Measurements from ENCODE around the gene ZNF8.

ZNF8 gene

DNA sequence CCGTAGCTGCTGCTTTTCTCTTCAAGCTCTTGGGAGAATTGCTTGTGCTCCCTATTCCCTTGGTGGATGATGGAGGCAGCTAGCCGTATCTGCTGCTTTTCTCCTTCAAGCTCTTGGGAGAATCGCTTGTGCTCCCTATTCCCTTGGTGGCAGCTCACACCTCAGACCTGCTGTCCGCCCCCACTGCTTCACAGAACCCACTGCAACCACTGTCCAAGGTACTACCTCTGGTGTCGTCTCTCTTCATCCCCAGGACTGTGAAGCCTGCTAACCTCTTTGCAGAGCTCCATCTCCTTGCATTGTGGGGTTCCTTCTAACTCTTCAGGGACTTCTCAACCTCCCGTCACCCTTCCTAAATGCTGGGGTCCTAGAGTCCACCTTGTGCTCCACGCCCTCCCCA is 21.9 kb downstream of the ZNF8 start:
- DNase-seq, result no peak

DNA sequence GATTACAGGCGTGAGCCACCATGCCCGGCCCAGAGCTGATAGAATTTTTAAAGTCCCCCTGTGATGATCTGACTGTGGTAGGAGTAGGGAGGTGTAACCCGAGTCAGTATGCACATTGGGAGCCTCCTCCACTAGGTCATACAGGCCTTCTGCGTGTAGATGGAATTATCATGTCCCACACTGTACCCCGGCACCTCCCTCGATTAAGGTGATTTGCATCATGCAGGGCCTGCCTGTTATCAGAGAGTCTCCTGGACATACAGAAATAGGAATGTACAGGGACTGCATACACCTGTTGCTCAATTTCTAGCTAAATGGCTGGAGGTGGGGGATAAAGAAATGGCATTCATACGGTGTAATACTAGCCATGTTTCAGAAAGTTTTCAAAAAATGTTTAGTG is 25.5 kb downstream of the ZNF8 start:
- DNase-seq, result no peak

DNA sequence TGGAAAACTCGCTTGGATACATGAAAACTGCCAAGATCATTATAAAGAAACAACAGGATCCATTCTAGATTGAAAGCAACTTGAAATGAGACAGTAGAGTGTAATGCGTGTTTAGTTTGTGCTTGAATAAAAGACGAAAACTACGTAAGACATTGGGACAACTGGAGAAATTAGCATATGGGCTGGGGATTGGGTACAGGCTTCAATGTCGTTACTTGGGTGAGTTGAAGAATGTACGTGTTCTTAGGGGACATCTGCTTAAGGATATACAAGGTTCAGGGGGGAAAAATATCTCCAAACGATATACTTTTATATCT is 26.0 kb downstream of the ZNF8 start:
- DNase-seq, result no peak

DNA sequence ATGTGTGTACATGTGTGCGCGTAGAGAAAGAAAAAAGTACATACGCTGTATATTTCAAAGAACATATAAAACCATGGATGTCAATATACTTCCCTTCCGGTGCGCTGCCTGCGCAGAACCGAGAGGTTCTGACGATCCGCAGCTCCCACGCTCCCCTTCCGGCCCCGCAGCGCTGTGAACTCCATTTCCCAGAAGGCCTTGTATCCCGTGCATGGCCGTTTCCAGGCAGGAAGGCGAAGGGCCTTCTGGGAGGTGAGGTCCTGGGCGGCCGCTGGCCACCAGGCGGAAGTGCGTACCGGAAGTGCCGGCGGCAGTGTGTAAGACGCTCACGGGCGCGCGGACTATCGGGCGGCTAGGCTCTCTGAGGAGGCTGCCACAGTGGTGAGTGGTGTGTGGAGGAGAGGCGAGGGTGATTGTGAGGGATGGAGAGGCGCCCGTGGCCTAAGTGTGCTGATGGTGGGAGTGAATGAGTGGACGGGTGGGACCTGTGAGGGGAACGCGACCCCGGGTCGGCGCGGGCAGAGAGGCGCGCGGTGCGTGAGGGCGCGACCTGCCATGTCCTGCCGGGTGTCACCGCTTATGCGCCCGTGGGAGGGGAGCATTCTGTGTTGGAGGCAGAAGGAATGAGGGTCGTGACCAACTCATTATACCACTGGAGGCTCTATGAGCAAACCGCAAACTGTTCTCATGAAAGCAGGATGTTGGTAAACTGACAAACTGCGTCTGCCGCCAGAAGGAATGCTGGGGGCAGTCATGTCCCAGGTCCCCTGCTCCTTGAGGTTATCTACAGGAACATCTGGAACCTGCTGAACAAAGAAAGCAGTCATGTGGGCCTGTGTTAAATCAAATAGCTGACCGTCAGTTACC is 26.5 kb downstream of the ZNF8 start, which contains the start of gene ERVK3-1:
Gene ERVK3-1, plus strand, starts transcription at position 313 of the 867 bp plus-strand sequence. CDS start 6,792 bp downstream, outside the sequence.
- peak; percentile 98 for DNase-seq

DNA sequence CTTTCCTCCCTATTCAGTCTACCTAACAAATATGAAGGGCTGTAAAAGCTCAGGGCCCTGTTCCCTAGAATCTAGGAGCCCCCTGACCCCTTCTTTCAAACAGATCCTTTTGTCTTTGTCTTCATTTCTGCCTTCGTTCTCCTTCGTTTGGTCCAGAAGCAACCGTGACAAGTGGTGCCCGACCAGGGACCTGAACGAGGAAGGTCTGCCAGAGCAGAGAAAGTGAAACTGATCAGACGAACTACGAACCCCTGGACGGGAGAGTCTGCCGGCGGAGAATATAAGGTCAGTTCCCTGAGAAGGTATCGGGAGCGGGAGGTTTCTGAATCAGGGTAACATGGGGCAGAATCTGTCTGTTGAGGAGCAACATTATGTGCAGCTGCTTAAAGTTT is 27.2 kb downstream of the ZNF8 start:
- no peak for DNase-seq

DNA sequence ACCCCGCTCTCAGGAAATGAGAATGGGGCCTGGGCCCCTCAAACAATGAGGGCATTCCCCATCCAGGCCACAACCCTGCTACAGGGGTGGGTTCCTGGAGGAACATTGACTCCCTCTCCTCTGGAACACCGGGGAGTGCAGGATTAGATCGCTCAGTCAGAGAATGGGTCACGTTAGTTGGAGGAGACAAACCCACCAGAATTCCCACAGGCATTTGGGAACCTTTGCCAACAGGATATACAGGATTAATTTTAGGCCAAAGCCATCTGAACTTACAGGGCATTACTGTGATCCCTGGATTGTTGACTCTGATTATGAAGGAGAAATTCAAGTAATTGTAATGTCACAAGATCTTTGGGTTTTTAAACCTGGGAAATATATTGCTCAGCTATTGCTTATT is 29.0 kb downstream of the ZNF8 start:
- no peak for DNase-seq

DNA sequence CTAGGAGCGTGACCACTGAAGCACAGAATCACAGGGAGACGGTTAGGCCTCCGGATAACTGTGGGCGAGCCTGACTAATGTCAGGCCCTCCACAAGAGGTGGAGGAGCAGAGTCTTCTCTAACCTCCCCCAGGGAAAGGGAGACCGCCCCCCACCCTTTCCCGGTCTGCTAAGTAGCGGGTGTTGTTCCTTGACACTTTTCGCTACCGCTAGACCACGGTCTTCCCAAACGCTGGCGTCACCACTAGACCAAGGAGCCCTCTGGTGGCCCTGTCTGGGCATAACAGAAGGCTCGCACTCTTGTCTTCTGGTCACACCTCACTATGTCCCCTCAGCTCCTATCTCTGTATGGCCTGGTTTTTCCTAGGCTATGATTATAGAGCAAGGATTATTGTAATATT is 31.9 kb downstream of the ZNF8 start:
- peak; percentile 16 for DNase-seq

DNA sequence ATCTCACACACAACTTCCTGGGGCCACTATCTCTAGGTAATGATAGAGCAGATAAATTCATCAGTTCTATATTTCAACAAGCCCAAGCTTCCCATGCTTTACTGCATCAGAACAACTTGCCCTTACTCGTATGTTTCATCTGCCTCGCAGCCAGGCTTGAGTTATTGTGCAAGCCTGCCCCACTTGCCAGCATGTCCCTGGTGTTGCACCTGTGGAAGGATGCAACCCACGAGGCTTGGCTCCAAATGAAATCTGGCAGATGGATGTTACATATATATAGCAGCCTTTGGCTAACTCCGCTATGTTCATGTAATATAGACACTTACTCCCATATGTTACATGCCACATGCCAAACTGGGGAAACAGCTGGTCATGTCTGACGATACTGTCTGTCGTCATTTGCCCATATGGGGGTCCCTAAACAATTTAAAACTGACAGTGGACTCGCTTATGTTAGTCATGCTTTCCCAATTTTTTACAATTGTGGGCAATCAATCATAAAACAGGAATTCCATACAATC is 32.6 kb downstream of the ZNF8 start:
- no peak for DNase-seq

DNA sequence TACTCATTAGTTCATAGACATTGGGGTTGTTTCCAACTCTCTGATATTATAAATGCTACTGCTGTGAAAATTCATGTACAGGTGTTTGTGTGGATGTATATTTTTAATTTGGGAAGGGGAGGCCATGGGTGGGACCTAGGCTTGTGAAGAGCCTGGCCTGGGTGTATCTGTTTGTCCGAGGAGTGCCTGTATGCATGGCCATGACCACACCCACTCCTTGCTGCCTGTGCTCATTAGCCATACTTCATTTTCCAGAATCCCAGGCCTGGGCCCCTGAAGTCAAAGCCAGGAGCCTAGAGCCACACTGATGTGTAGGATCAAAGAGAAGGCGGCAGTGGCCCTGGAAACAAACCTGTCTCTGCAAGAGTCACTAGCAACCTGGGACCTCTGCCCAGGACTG is 36.8 kb downstream of the ZNF8 start:
- no peak for DNase-seq

DNA sequence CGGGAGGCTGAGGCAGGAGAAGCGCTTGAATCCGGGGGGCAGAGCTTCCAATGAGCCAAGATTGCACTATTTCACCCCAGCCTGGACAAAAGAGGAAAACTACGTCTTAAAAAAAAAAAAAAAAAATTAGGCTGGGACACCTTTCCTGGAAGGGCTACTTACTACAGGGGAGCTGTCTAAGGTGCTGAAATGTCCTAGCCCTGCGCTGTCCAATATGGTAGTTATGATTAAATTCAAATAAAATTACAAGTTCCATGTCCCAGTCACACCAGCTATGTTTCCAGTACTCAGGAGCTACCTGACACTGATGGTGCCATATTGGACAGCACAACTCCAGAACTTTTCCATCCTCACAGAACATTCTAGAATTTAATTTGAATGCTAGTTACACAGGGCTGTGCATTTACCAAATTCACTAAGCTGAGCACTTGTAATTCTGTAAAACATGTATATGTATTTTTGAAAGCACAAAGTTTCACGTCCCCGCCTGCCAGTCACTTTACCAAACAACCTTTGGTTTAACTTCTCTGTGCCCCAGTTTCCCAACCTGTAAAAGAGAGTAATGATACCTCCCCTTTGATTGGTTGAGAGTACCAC is 38.8 kb downstream of the ZNF8 start:
- DNase-seq, result peak; percentile 31

DNA sequence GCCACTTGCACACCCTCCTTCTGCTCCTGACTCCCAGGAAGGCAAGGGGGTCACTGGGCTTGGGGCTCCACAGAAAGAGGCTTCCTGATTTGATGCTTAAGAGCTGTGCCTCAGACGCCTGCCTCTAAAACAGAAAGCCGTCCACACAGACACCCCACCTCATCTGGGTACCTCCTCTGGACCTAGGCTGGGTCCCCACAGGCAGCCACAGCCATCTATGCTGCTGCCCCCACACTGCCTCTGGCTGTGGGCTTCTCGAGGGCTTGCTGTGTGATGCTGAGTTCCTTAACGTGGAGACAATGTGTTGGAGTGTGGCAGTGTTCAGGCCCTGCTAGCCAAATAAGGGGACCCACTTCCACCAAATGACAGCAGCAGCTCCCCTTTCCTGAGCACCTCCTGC is 39.5 kb downstream of the ZNF8 start:
- DNase-seq, result no peak

DNA sequence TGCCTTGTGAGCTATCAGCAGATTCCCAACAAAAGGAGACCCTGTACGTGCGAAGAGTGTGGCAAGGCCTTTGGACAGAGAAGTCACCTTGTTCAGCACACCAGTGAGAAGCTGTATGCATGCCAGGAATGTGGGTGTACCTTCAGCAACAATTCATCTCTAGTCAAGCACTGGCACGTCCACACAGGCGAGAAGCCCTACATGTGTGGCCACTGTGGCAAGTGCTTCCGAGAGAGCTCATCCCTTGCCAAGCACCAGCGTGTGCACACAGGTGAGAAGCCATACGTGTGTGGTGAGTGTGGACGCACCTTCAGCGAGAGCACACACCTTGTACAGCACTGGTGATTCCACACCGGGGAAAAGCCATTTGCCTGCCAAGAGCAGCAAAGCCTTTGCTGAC is 40.5 kb downstream of the ZNF8 start:
- DNase-seq, result no peak

DNA sequence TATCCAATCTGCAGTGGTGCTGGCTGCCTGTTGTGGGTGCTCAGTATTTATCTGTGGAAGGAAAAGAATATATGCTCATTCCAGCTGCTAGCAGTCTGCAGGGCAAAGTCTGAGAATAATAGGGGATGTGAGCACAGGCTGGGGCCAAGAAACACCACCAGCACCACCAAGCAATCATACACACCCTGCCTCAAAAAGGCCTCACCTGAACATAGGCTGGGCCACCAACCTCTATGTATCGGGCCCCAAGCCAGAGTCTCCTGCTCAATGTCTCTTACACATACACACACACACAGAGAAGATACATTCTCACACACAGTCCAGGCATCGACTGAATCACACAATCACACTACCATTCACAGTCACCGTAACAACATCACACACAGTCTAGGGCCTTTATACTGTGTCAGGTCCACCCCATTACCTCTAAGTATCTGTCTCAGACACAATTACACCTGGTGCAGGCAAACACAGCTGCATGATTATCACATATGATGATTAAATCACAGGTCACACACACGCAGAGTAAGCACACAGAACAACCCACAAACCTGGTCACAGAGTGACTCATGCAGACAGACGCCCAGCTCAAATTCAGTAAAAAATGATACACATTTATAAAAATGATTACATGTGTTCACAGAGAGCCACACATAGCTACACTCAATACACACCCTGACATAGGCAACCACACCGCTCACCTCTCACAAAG is 46.7 kb downstream of the ZNF8 start:
- DNase-seq, result no peak

DNA sequence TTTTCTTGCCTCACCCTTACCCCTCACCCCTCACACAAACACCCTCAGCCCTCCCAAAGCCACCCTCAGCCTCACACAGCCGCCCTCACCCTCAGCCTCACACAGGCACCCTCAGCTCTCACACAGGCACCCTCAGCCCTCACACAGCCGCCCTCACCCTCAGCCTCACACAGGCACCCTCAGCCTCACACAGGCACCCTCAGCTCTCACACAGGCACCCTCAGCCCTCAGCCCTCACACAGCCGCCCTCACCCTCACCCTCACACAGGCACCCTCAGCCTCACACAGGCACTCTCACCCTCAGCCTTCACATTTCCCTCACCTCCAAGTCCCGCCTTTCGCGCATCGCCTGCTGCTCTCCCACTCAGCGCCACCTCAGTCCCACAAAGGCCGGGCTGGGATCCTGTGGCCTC is 47.8 kb downstream of the ZNF8 start:
- no peak for DNase-seq

DNA sequence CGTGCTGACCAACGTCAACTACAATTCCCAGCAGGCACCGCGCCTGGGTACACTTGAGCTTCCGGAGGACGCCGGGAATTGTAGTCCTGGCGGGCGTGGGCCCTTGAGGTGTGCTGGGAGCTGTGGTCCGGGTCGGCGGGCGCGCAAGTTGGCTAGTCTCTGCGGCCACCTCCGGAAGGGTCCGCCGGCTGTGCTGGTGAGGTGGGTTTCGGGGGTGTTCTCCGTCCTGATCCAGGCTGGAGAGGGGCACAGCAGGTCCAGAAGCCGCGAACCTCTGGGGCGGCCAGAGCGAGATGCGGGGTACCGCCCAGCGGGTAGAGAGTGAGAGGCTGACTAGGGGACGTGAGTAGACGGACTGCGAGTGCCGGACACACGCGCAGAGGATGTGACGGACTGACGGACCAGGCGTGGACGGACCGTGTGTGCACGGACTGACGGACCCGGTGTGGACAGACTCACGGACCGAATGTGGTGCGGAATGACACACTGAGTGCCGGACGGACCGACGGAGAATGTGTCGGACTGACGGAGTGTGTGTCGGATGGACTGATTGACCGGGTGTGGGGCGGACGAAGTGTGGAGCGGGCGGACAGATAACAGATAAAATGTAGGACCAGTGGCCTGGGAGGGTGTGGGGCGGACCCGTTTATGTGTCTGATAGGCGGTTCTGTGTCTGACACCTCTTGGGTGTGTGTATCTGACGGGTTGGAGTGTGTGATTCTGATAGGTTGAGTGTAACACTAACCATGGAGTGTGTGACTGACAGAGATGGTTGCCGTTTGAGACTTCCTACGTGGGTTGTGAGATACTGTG is 48.4 kb downstream of the ZNF8 start, which contains the start of gene ZSCAN22:
Gene ZSCAN22, plus strand, starts transcription at position 81 of the 813 bp plus-strand sequence. CDS start 7,809 bp downstream, outside the sequence.
- DNase-seq, result peak; percentile 97

DNA sequence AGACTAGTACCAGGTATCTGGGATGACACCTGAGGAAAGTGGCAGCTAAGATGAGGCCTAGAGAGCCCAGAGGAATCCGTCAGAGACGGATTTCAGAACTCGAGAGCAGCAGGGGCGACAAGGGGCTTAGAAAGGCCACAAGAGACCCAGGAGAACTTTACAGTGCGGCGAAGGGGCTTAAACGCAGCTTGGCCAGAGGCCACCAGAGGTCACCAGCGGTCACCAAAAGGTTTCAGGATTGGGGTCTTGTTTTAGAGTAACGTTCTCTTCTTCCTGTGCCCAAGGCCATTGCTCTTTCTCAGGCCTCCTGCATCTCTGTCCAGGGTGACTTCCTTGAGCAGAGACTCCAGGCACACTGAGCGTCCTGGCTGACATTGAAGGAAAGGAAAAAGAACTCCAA is 50.2 kb downstream of the ZNF8 start:
- DNase-seq, result no peak

DNA sequence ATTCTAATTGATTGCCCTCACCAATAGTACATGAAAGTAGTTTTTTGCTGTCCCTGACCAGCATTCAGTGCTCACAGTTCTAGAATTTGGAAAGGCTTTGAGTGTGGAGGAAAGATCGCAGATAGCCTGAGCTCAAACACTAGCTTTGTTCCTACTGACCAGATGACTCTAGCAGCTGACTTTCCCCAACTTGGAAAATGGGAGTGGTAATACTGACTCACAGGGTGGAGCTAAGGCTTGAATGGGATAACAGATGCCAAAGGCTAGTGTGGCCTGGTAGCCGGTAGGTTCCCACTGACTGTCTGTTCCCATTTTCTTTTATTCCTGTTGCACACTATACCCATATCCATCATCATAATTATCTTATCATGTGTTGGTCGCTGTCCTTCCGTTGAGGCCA is 51.7 kb downstream of the ZNF8 start:
- DNase-seq, result peak; percentile 38

DNA sequence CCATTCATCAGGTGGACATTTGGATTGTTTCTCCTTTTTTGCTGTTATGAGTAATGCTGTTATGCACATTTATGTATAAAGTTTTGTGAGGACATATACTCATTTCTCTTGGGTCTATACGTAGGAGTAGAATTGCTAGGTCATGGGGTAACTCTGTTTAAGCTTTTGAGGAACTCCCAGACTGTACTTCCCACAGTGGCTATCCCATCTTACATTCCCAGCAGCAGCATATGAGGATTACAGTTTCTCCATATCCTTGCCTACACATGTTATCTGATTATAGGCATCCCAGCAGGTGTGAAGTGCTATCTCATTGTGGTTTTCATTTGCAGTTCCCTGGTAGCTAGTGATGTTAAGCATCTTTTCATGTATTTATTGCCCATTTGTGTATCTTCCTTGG is 53.9 kb downstream of the ZNF8 start:
- no peak for DNase-seq

DNA sequence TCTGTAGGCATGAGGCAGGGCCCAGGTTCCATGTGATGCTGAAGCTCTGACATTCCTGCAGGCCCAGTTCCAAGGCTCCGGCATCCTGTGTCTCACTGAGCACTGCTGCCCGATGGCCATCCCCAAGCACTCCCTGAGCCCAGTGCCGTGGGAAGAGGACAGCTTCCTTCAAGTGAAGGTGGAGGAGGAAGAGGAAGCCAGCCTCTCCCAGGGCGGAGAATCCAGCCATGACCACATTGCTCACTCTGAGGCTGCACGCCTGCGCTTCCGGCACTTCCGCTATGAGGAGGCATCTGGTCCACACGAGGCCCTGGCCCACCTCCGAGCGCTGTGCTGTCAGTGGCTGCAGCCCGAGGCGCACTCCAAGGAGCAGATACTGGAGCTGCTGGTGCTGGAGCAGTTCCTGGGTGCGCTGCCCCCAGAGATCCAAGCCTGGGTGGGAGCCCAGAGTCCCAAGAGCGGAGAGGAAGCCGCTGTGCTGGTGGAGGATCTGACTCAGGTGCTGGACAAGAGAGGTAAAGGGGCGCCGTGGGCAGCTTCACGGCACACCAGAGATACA is 56.0 kb downstream of the ZNF8 start:
- no peak for DNase-seq

DNA sequence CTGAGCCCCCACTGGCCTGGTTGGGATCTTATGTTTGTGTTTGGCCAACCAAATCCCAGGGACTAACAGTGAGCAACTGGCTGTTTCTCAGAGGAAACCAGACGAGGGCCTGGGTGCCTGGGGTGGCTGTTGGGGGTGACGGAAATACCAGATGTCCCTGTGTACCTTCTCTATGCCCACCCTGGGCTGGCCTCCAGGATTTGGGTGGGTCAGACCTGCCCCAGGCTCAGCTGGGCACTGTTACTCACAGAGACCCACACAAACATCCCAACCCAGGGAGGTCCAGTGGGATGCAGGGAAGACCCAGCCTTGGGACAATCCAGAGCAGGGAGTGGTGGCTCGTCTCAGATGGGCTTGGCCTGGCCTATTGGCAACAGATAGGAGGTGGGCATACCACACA is 56.9 kb downstream of the ZNF8 start:
- no peak for DNase-seq

DNA sequence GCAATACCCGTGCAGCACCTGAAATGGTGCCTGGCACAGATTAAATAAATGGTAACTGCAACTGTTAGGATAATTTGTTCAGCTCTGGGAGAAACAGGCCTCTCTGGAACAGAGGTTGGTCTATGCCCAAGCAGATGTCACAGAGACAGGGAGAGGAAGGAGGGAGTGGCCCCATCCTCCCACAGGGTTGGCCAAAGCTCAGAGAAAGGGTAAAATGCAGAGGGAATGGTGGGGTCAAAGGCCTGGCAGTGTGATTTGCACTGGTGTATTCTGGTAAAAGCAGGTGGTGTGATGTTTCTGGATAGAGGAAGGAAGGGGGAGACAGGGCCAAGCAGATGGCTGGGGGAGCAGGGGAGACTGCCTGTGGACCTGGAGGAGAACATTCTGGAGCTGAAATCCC is 57.5 kb downstream of the ZNF8 start:
- DNase-seq, result no peak

DNA sequence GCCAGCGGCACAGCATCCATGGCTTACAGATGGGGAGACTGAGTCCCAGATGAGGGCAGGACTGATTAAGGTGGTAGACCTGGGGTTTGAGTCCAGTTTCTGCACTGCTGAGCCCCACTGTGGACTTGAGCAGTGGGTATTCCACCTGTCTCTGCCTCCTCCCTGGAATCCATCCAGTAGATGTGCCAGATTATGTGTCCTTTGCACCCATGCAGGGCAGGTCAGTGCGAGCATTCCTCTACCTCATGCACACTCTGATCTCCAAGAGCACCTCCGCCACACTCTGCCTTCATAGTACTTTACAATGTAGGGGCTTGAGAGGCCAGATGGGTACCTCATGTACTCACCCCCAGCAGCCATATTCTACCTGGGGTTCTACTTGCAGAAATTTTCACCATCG is 58.1 kb downstream of the ZNF8 start:
- DNase-seq, result no peak

Measured in fibroblast of skin of back (primary cell).